Measurements from ENCODE around the gene CCL5. TPM values are rescaled to one million over a fixed set of nuclear protein-coding genes. Genes with fewer than 3 reads are reported as not detected.

Gene CCL5
- polyA plus RNA-seq, 1 donor (not counting 4 experiments of a cell fraction or from before 2014, with no cell fraction given), result 0.46 TPM

- no peak for FAIRE-seq
- DNase-seq (ENCODE audit: low read depth, low spot score), result no peak
- Histone ChIP-seq H3K27ac (ENCODE audit: control insufficient read depth, insufficient read depth, low read length) (no peak overlapping the region), H2AFZ (ENCODE audit: control insufficient read depth, low read length) (no peak overlapping the region), H3K4me1 (ENCODE audit: control insufficient read depth, extremely low read depth, insufficient read depth, low read length) (peaks cover 4% of the 10 kb centered on the region), H4K20me1 (ENCODE audit: control insufficient read depth, extremely low read depth, insufficient read depth, low read length) (no peaks in the 10 kb centered on the region), H3K4me2 (ENCODE audit: control insufficient read depth, extremely low read depth, insufficient read depth, low read depth, low read length) (no peak overlapping the region), H3K36me3 (ENCODE audit: control insufficient read depth in 2 of 2, extremely low read depth in 1 of 2, insufficient read depth in 2 of 2, low read length in 2 of 2) (no peaks in the 10 kb centered on the region), H3K9ac (ENCODE audit: control insufficient read depth, extremely low read depth, insufficient read depth, low read length) (no peak overlapping the region), H3K9me3 (ENCODE audit: control insufficient read depth, low read depth, low read length) (no peaks in the 10 kb centered on the region), H3K79me2 (ENCODE audit: control insufficient read depth, insufficient read depth, low read length) (no peaks in the 10 kb centered on the region), H3K4me3 (ENCODE audit: control insufficient read depth in 2 of 3, extremely low read depth in 1 of 3, insufficient read depth in 2 of 3, low read depth in 1 of 3, low read length in 3 of 3) (no peak overlapping the region), H3K27me3 (ENCODE audit: control insufficient read depth, extremely low read depth, insufficient read depth, low read length) (no peaks in the 10 kb centered on the region), H3K9me1 (ENCODE audit: control insufficient read depth, extremely low read depth, insufficient read depth, low read length) (no peaks in the 10 kb centered on the region)
- dilution Hi-C loops (cut with MboI; ENCODE audit: extremely low pct_ligation_motif_present, low sequenced_read_pairs), result no loop called here
- no peak for TF ChIP-seq CTCF (optimal IDR thresholded peaks at IDR 0.05 in 1 of 3, IDR thresholded peaks at IDR 0.05 in 1 of 3, conservative IDR thresholded peaks at IDR 0.05 in 1 of 3; ENCODE audit: extremely low read depth in 1 of 3, insufficient read depth in 2 of 3, low read length in 3 of 3)
- no peak for TF ChIP-seq EZH2 (IDR thresholded peaks at IDR 0.05; ENCODE audit: low read length)
Measured at GRCh38 chr17:35870906-35871819, 9.0 kb downstream of the CCL5 start.

GRCh38 chr17:35868737-35869136, 11.4 kb downstream of the CCL5 start, which contains the start of gene HEATR9:
Gene HEATR9 (minus strand): TSS chr17:35868891. CDS start chr17:35868742, 149 bp downstream.
- TF ChIP-seq CTCF (optimal IDR thresholded peaks at IDR 0.05 in 1 of 3, IDR thresholded peaks at IDR 0.05 in 1 of 3, conservative IDR thresholded peaks at IDR 0.05 in 1 of 3; ENCODE audit: extremely low read depth in 1 of 3, insufficient read depth in 2 of 3, low read length in 3 of 3), result no peak
- no peak for TF ChIP-seq EZH2 (IDR thresholded peaks at IDR 0.05; ENCODE audit: low read length)
- Histone ChIP-seq H3K9me3 (ENCODE audit: control insufficient read depth, low read depth, low read length) (no peaks in the 10 kb centered on the region), H3K4me1 (ENCODE audit: control insufficient read depth, extremely low read depth, insufficient read depth, low read length) (peaks cover 4% of the 10 kb centered on the region), H2AFZ (ENCODE audit: control insufficient read depth, low read length) (no peak within 1 kb of the TSS), H3K36me3 (ENCODE audit: control insufficient read depth in 2 of 2, extremely low read depth in 1 of 2, insufficient read depth in 2 of 2, low read length in 2 of 2) (no peaks in the 10 kb centered on the region), H3K9me1 (ENCODE audit: control insufficient read depth, extremely low read depth, insufficient read depth, low read length) (no peaks in the 10 kb centered on the region), H3K27me3 (ENCODE audit: control insufficient read depth, extremely low read depth, insufficient read depth, low read length) (no peaks in the 10 kb centered on the region), H3K4me3 (ENCODE audit: control insufficient read depth in 2 of 3, extremely low read depth in 1 of 3, insufficient read depth in 2 of 3, low read depth in 1 of 3, low read length in 3 of 3) (no peak within 1 kb of the TSS), H3K9ac (ENCODE audit: control insufficient read depth, extremely low read depth, insufficient read depth, low read length) (no peak within 1 kb of the TSS), H4K20me1 (ENCODE audit: control insufficient read depth, extremely low read depth, insufficient read depth, low read length) (no peaks in the 10 kb centered on the region), H3K4me2 (ENCODE audit: control insufficient read depth, extremely low read depth, insufficient read depth, low read depth, low read length) (no peak within 1 kb of the TSS), H3K27ac (ENCODE audit: control insufficient read depth, insufficient read depth, low read length) (no peak within 1 kb of the TSS), H3K79me2 (ENCODE audit: control insufficient read depth, insufficient read depth, low read length) (no peaks in the 10 kb centered on the region)
- dilution Hi-C loops (cut with MboI; ENCODE audit: extremely low pct_ligation_motif_present, low sequenced_read_pairs), result no loop called here
- no peak for DNase-seq (ENCODE audit: low read depth, low spot score)
- no peak for FAIRE-seq
